Activated T-helper 1 cell treated with anti-CD3 and anti-CD28 coated beads, Interleukin-12 subunit alpha, Interleukin-12 subunit beta, Interleukin-2, Interleukin-4 antibody, amounts not matched to agents 30 ng/mL and 10 ng/mL and 1 ng/mL, durations not matched to agents 14 hours and 24 hours and 36 hours (primary cell): ENCODE data around the gene EXD2. TPM values are rescaled to one million over a fixed set of nuclear protein-coding genes. Genes with fewer than 3 reads are reported as not detected.
A peak's percentile ranks its signal among the peaks of the same experiment; 100 is the strongest.
"Not testable (repeated sequence)": the region's sequence is repeated elsewhere in the genome, so short reads cannot be mapped to it uniquely, and the experiment has no call there.

Experiments used
- DNase-seq: peaks from one replicate; pipeline ENCODE4 v3.0.0; 2021; ENCODE audit warnings: low spot score
- H3K27ac Mint-ChIP-seq: one replicate; pipeline ENCODE4 v1.8.0; 2021; ENCODE audit warnings: mild to moderate bottlenecking, mixed read lengths
- H3K27me3 Mint-ChIP-seq: one replicate; pipeline ENCODE4 v1.8.0; 2022; ENCODE audit warnings: mild to moderate bottlenecking, moderate library complexity, mixed read lengths; ENCODE audit not compliant: insufficient read depth
- H3K36me3 Mint-ChIP-seq: one replicate; pipeline ENCODE4 v1.8.0; 2021; ENCODE audit warnings: low read depth, mixed read lengths
- H3K4me1 Mint-ChIP-seq: one replicate; pipeline ENCODE4 v1.8.0; 2021; ENCODE audit warnings: low read depth, mixed read lengths
- H3K4me3 Mint-ChIP-seq: one replicate; pipeline ENCODE4 v1.8.0; 2021; ENCODE audit warnings: mild to moderate bottlenecking, moderate library complexity, mixed read lengths
- H3K9me3 Mint-ChIP-seq: one replicate; pipeline ENCODE4 v1.8.0; 2021; ENCODE audit warnings: mixed read lengths
- intact Hi-C: fragments of 100-400 bp; cut with micrococcal nuclease; formaldehyde crosslinking; loops from one replicate; pipeline ENCODE4 v1.15.1; 2024
- total RNA-seq: library from RNA; stranded (reverse); gene quantifications from 2 replicates; pipeline ENCODE4 v1.2.3, GENCODE V29; 2022

EXD2 gene
- total RNA-seq, 1 donor from 2014 or later: 6.5 TPM

- peaks cover 76% of the 10 kb centered on the region for H3K27me3 Mint-ChIP-seq
- no peaks in the 10 kb centered on the region for H3K36me3 Mint-ChIP-seq
- H3K27ac Mint-ChIP-seq: no peak overlapping the region
- no peak overlapping the region for H3K4me3 Mint-ChIP-seq
- no peaks in the 10 kb centered on the region for H3K4me1 Mint-ChIP-seq
- intact Hi-C loops: no loop called here
- peaks cover 18% of the 10 kb centered on the region for H3K9me3 Mint-ChIP-seq
- no peak for DNase-seq
Observed at GRCh38 chr14:69161590-69161989, 29.7 kb upstream of the EXD2 start.

- H3K4me3 Mint-ChIP-seq, intact Hi-C loops: not testable (repeated sequence)
- H3K27me3 Mint-ChIP-seq: peaks cover 40% of the 10 kb centered on the region
Observed at GRCh38 chr14:69165787-69166186, 25.5 kb upstream of the EXD2 start.

GRCh38 chr14:69170839-69171238, 20.5 kb upstream of the EXD2 start:
- H3K4me3 Mint-ChIP-seq: no peak overlapping the region
- H3K9me3 Mint-ChIP-seq: no peaks in the 10 kb centered on the region
- no peaks in the 10 kb centered on the region for H3K36me3 Mint-ChIP-seq
- DNase-seq: no peak
- intact Hi-C loops: no loop called here
- H3K27me3 Mint-ChIP-seq: peaks cover 3% of the 10 kb centered on the region
- H3K27ac Mint-ChIP-seq: no peak overlapping the region
- H3K4me1 Mint-ChIP-seq: no peaks in the 10 kb centered on the region

More at GRCh38 chr14:69165787-69166186, 25.5 kb upstream of the EXD2 start:
- H3K27ac Mint-ChIP-seq, H3K36me3 Mint-ChIP-seq, DNase-seq, H3K4me1 Mint-ChIP-seq: not testable (repeated sequence)
- H3K9me3 Mint-ChIP-seq: peaks cover 18% of the 10 kb centered on the region

- DNase-seq: no peak
- no peaks in the 10 kb centered on the region for H3K9me3 Mint-ChIP-seq
- H3K4me1 Mint-ChIP-seq: no peaks in the 10 kb centered on the region
- H3K36me3 Mint-ChIP-seq: no peaks in the 10 kb centered on the region
- intact Hi-C loops: no loop called here
- no peak overlapping the region for H3K4me3 Mint-ChIP-seq
- H3K27ac Mint-ChIP-seq: no peak overlapping the region
- H3K27me3 Mint-ChIP-seq: no peaks in the 10 kb centered on the region
Observed at GRCh38 chr14:69171569-69171968, 19.7 kb upstream of the EXD2 start.

GRCh38 chr14:69175130-69175529, 16.2 kb upstream of the EXD2 start:
- H3K4me1 Mint-ChIP-seq: no peaks in the 10 kb centered on the region
- no peaks in the 10 kb centered on the region for H3K36me3 Mint-ChIP-seq
- no peak overlapping the region for H3K27ac Mint-ChIP-seq
- no peak overlapping the region for H3K4me3 Mint-ChIP-seq
- H3K27me3 Mint-ChIP-seq: peaks cover 2% of the 10 kb centered on the region
- H3K9me3 Mint-ChIP-seq: no peaks in the 10 kb centered on the region
- intact Hi-C loops: no loop called here
- DNase-seq: no peak

- no peaks in the 10 kb centered on the region for H3K4me1 Mint-ChIP-seq
- H3K9me3 Mint-ChIP-seq: no peaks in the 10 kb centered on the region
- DNase-seq: no peak
- H3K27me3 Mint-ChIP-seq: peaks cover 6% of the 10 kb centered on the region
- no peaks in the 10 kb centered on the region for H3K36me3 Mint-ChIP-seq
- H3K4me3 Mint-ChIP-seq: no peak overlapping the region
- intact Hi-C loops: no loop called here
- no peak overlapping the region for H3K27ac Mint-ChIP-seq
Observed at GRCh38 chr14:69181491-69181890, 9.8 kb upstream of the EXD2 start.

- H3K27me3 Mint-ChIP-seq, intact Hi-C loops, H3K36me3 Mint-ChIP-seq, H3K4me1 Mint-ChIP-seq, H3K27ac Mint-ChIP-seq, H3K9me3 Mint-ChIP-seq, H3K4me3 Mint-ChIP-seq, DNase-seq: not testable (repeated sequence)
Observed at GRCh38 chr14:69182580-69182979, 8.7 kb upstream of the EXD2 start.

GRCh38 chr14:69183735-69184134, 7.6 kb upstream of the EXD2 start:
- Mint-ChIP-seq H3K4me3 (no peak overlapping the region), H3K36me3 (no peaks in the 10 kb centered on the region)

GRCh38 chr14:69190191-69190590, 1.1 kb upstream of the EXD2 start:
- DNase-seq: no peak
- Mint-ChIP-seq H3K36me3 (peaks cover 5% of the 10 kb centered on the region), H3K27me3 (peaks cover 4% of the 10 kb centered on the region), H3K4me3 (peak overlapping the region; percentile 89), H3K9me3 (no peaks in the 10 kb centered on the region), H3K27ac (no peak overlapping the region), H3K4me1 (peaks cover 36% of the 10 kb centered on the region)
- intact Hi-C loops: loop anchor here (5.0 kb wide), 1 partner anchor 63 kb away; no protein-coding TSS in a partner anchor

More at GRCh38 chr14:69183735-69184134, 7.6 kb upstream of the EXD2 start:
- DNase-seq: no peak
- Mint-ChIP-seq H3K27ac (no peak overlapping the region), H3K27me3 (peaks cover 6% of the 10 kb centered on the region), H3K4me1 (no peaks in the 10 kb centered on the region), H3K9me3 (no peaks in the 10 kb centered on the region)
- intact Hi-C loops: no loop called here

GRCh38 chr14:69193721-69194120, 2.4 kb downstream of the EXD2 start:
- H3K4me3 Mint-ChIP-seq: peak overlapping the region; percentile 46
- intact Hi-C loops: loop anchor here (5.0 kb wide), 1 partner anchor 66 kb away; no protein-coding TSS in a partner anchor

GRCh38 chr14:69199786-69200185, 8.5 kb downstream of the EXD2 start:
- no peaks in the 10 kb centered on the region for H3K27me3 Mint-ChIP-seq
- H3K27ac Mint-ChIP-seq: no peak overlapping the region
- no peak for DNase-seq
- no peak overlapping the region for H3K4me3 Mint-ChIP-seq
- H3K4me1 Mint-ChIP-seq: no peaks in the 10 kb centered on the region
- no peaks in the 10 kb centered on the region for H3K36me3 Mint-ChIP-seq
- intact Hi-C loops: no loop called here
- H3K9me3 Mint-ChIP-seq: no peaks in the 10 kb centered on the region

More at GRCh38 chr14:69193721-69194120, 2.4 kb downstream of the EXD2 start:
- H3K36me3 Mint-ChIP-seq: peaks cover 5% of the 10 kb centered on the region
- no peaks in the 10 kb centered on the region for H3K9me3 Mint-ChIP-seq
- peaks cover 2% of the 10 kb centered on the region for H3K27me3 Mint-ChIP-seq
- no peak overlapping the region for H3K27ac Mint-ChIP-seq
- no peak for DNase-seq
- H3K4me1 Mint-ChIP-seq: peaks cover 36% of the 10 kb centered on the region

- no peaks in the 10 kb centered on the region for H3K36me3 Mint-ChIP-seq
- H3K9me3 Mint-ChIP-seq: no peaks in the 10 kb centered on the region
- H3K4me1 Mint-ChIP-seq: peaks cover 6% of the 10 kb centered on the region
- no peak for DNase-seq
- H3K27ac Mint-ChIP-seq: no peak overlapping the region
- H3K4me3 Mint-ChIP-seq: no peak overlapping the region
- intact Hi-C loops: no loop called here
- H3K27me3 Mint-ChIP-seq: no peaks in the 10 kb centered on the region
Observed at GRCh38 chr14:69204753-69205152, 13.5 kb downstream of the EXD2 start.

GRCh38 chr14:69207435-69208041, 16.2 kb downstream of the EXD2 start:
- no peaks in the 10 kb centered on the region for H3K36me3 Mint-ChIP-seq
- H3K27ac Mint-ChIP-seq: no peak overlapping the region
- H3K4me1 Mint-ChIP-seq: peaks cover 6% of the 10 kb centered on the region
- H3K27me3 Mint-ChIP-seq: no peaks in the 10 kb centered on the region
- DNase-seq: no peak
- intact Hi-C loops: no loop called here
- no peak overlapping the region for H3K4me3 Mint-ChIP-seq
- no peaks in the 10 kb centered on the region for H3K9me3 Mint-ChIP-seq

GRCh38 chr14:69208666-69209065, 17.4 kb downstream of the EXD2 start:
- Mint-ChIP-seq H3K4me3 (no peak overlapping the region), H3K4me1 (peaks cover 6% of the 10 kb centered on the region), H3K27ac (no peak overlapping the region), H3K27me3 (no peaks in the 10 kb centered on the region), H3K36me3 (no peaks in the 10 kb centered on the region), H3K9me3 (no peaks in the 10 kb centered on the region)
- intact Hi-C loops: no loop called here
- DNase-seq: no peak
